ENCODE measurements around the gene ATAD1.
"Not testable (repeated sequence)": the region's sequence is repeated elsewhere in the genome, so short reads cannot be mapped to it uniquely, and the experiment has no call there.

ATAD1 gene

DNA sequence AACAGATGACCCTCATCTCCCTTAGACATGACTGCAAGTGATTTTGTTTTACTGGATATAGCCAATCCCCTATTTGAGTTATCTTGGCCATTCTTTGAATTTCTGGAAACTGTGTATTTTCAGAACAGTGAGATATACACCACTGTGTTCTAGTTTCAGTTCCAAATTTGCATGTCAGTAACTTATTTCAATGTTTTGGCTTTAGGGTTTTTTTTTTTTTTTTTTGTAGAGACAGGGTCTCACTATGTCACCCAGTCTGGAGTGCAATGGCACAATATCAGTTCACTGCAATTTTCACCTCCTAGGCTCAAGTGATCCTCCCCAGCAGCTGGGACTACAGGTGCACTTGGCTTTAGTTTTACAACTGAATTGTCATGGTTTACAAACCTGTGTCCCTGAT, 67.2 kb downstream of the ATAD1 start:
- no peak for DNase-seq

DNA sequence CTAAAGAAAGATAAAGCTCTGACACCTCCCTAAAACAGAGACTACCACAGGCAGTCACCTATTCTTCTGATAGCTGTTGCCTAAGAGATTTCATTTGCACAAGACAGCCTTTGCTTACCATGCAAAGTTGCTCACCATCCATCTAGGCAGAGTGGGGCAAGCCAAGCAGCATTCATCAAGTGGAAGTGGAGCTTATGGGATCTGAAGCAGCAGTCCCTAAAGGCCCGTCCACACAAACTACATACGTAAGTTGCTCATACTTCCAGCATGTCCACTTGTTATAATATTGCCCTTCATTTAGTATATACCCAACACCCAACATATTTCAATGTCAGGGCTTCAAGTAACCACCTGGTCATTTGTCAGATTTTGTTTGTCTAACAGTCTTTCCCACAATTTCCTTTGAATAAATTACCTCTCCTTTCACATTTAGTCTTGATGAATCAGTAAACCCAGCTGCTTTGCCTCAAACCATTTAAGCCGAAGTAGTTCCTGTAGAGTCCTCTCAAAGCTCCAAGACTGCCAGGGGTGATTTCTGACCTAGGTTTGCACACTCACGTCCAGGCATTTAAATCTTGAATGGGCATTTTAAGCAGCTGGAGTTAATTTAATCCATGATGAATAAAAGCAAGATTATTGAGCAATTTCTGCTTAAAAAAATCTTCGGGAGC, 67.9 kb downstream of the ATAD1 start:
- DNase-seq: no peak

DNA sequence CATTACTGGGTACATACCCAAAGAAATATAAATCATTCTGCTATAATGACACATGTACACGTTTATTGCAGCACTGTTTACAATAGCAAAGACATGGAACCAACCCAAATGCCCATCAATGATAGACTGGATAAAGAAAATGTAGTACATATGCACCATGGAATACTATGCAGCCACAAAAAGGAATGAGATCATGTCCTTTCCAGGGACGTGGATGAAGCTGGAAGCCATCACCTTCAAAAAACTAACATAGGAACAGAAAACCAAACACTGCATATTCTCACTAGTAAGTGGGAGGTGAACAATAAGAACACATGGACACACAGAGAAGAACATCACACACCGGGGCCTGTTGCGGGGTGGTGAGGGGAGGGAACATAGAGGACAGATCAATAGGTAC, 69.8 kb downstream of the ATAD1 start:
- not testable (repeated sequence) for DNase-seq

DNA sequence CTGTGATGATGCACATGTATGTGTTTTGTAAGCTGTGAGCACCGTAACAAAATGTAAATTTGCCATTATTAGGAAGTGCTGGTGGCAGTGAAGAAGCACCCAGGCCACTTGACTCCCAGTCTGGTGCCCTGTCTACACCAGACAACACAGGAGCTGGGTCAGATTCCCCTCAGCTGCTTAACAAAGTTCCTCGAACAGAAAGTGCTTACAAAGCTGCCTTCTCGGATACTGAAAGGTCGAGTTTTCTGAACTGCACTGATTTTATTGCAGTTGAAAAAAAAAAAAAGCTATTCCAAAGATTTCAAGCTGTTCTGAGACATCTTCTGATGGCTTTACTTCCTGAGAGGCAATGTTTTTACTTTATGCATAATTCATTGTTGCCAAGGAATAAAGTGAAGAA, 71.1 kb downstream of the ATAD1 start:
- DNase-seq: no peak

DNA sequence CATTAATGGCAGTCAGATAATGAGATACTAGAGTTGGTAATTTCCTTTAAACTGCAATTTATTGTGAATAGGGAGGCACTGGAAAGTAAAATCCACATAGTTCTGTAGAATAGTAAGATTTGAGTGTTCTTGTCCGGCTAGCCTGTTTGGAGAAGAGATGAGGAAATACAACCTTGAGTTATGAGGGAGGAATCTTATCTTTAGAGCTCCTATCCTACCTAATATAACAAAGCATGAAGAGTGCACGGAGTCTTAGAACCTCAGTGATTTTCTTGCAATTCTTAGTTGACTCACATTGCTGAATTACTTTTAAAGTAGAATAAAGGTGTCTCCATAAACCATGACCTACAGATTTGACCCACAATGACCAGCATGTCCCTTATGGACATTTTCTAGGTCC, 73.4 kb downstream of the ATAD1 start:
- DNase-seq: no peak

DNA sequence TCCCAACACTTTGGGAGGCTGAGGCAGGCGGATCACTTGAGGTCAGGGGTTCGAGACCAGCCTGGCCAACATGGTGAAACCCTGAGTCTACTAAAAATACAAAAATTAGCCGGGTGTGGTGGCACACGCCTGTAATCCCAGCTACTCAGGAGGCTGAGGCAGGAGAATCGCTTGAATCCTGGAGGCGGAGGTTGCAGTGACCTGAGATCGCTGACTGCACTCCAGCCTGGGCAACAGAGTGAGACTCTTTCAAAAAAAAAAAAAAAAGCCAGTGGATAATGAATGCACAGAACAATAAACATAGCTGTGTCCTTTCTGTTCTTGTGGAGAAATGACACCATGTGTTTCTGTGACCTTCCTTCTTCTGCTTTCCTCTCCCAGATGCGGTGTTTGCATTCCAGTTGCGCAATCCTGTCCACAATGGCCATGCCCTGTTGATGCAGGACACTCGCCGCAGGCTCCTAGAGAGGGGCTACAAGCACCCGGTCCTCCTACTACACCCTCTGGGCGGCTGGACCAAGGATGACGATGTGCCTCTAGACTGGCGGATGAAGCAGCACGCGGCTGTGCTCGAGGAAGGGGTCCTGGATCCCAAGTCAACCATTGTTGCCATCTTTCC, 74.9 kb downstream of the ATAD1 start:
- not testable (repeated sequence) for DNase-seq

DNA sequence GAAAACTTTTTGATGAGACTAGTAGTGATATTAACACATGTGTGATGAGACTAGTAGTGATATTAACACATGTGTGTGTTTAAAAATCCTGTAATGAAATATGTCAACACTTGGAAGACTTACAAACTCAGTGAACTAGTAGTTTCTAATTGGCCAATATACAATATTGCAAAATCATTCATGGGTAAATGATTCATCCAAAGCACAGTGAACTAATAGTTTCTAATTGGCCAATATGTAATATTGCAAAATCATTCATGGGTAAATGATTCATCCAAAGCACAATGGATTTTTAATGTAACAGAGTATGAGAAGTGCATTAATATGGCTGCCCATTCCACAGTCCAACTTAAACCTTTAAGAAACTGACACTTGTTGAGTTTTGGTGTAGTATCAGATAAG, 77.8 kb downstream of the ATAD1 start:
- no peak for DNase-seq

DNA sequence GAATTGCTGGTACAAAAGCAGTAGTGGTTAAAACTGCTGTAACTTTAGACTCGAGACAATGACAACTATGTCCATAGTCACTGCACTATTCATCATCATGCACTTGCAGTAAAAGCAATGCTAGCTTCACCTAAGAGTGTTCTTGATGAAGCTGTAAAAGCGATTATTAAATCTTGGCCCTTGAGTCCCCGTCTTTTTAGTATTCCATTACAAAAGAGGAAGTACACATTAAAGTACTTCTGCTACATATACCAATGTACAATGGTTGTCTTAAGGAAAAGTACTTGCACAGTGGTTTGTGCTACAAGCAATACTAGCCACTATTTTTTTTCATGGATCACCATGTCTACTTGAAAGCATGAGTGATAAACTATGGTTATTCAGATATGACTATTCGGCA, 78.3 kb downstream of the ATAD1 start:
- no peak for DNase-seq

DNA sequence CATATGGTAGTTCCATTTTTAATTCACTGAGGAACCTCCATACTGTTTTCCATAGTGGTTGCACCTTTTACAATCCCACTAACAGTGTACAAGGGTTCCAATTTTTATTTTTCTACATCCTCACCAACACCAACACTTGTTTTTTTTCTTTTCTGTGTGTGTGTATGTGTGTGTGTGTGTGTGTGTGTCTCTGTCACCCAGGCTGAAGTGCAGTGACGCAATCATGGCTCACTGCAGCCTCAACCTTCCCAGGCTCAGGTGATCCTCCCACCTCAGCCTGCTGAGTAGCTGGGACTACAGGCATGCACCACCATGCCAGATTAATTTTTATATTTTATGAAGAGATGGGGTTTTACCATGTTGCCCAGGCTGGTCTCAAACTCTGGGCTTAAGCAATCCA, 79.8 kb downstream of the ATAD1 start:
- not testable (repeated sequence) for DNase-seq

DNA sequence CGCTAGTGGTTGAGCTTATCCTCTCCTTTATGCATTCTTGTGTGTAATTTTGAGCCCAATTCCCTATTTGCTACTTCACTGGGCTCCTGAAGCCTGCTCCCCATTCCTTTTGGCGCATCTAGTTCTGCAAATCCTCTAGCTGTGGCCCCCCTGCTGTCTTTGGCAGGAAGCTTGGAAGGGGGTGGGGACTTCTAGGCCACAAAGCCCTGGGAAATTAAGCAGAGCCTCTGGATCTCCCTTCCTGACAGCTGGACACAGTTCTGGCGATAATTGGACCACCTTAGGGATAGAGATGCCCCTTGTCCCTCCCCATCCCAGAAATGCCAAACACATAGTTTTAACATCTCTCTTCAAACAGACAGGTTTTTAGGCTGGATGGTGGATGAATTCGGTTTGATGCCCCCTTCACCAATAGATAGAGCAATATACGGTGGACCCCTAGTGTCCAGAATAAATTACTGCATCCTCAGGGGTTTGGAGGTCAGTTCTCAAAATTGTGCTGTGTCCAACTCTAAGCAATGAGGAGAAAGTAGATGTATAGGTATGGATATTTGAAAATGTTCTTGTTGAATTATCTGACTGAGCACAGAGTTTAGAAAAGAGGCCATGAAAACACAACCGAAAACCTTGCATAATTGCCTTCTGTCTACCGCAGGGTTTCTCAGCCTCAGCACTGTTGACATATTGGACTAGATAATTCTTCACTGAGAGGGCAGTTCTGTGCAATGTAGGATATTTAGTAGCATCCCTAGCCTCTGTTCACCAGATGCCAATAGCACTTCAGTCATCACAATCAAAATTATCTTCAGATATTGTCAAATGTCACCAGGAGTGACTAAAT, 82.8 kb downstream of the ATAD1 start:
- no peak for DNase-seq

DNA sequence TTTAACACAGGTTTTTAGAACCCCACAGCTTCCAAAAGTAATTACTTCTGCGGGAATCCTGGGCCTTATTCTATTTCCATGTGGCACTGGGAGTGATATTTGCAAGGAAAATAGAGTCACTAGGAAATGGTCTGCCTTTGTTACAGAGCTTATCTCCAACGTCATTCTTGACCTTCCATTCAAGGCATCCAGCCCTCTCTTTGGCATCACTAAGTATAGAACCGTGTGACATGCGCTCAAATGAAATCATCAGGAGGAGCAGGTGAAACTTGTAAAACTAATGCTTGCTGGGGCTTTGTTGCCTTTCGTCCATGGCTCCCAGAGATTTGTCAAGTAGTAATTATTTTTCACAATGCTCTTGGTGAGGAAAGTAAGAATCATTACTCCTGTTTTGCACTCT, 84.9 kb downstream of the ATAD1 start:
- no peak for DNase-seq

DNA sequence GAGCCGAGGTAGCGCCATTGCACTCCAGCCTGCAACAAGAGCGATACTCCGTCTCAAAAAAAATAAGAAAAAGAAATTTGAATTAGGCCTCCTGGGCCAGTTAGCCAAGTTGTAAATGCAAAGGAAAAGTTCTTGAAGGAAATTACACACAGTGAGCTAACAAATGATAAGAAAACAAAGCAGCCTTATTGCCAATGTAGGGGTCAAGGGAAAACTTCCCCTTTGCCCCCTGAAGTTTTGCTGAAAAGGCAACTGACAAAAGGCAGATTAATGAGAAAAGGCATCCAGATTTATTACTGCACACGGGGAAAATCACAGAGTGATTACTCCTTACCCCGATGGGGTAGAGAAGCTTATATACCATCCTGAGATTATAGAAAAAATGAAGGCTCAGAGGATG, 88.1 kb downstream of the ATAD1 start:
- DNase-seq: no peak

DNA sequence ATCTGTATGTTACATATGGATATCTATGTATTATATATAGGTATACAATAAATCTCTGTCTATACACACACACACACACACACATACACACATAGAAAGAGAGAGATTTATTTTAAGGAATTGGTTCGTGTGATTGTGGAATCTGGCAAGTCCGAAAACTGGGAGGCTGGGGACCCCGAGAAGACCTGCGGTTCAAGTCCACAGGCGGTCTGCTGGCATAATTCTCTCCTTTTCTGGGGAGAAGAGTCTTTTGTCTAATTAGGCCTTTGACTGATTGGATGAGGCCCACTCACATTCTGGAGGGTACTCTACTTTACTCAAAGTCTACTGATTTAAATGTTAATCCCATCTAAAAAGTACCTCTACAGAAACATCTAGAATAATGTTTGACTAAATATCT, 93.2 kb downstream of the ATAD1 start:
- DNase-seq: no peak

DNA sequence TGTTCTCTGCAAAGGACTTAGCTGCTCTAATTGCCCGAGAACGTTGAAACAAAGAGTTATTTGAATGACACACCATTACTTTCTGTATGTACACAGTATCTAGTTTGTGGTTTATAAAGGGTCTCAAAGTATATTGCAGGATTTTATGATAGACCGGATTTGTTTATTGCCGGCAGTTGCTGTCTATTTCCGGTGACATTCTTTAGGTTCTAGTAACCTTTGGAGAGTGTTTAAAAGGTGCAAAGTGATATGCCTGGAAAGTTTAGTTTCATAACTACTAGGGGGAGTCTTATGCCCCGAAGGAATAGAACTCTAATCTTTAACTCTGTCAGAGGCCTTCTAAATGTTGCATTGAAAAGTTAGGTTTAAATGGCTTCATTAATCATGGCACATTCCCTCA, 94.5 kb downstream of the ATAD1 start:
- no peak for DNase-seq

DNA sequence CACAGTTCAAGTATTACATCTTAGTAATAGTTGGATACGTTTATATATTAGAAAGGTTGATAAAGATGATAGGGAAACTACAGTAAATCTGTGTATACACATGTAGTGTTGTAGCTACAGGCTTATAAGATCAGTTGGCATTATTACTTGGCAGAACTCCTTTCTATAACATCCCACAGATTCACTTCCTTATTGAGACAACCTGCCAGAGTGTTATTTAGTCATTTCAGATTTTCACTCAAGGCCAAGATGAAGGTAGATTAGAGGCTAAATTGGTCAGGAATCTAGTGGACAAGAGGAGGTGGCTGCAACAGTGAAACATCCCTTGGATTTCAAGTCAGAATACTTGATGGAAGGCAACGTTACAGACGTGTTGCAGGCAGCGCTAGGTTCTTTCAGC, 95.3 kb downstream of the ATAD1 start:
- DNase-seq: no peak

DNA sequence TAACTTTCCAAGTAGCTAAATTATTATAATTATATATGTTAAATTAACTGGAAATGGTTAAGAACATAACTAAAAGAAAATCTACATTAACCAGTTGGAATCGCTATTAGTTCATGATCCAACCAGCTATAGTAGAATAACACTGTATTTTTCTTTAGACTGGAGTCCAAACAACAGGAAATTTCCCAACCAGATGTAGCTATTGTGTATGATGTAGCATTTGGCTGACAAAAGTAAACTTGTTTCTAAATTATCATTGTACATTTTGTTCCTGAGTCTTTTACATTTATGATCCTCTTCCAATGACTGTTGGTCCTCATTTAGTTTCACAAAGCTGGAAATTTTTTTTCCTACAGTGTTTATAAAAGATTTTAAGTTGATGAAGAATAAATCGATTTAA, 96.2 kb downstream of the ATAD1 start:
- DNase-seq: no peak

DNA sequence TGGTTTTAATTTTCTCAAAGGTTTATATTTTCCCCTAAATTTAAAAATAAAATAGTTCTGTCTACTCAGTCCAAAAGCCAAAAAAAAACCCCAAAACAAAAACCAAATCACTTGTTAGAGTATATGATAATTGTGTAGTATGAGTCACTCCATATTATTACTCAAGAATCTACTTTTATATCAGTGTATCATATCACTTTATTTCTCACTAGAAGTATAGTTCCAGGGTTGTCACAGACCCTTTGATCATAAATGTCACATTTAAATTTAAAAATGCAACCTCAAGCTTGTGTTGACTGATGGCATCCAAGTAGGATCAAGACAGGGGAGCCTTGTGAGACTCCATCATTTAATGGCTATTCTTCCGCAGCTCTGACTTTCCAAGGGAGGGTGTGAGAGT, 97.4 kb downstream of the ATAD1 start:
- DNase-seq: no peak

DNA sequence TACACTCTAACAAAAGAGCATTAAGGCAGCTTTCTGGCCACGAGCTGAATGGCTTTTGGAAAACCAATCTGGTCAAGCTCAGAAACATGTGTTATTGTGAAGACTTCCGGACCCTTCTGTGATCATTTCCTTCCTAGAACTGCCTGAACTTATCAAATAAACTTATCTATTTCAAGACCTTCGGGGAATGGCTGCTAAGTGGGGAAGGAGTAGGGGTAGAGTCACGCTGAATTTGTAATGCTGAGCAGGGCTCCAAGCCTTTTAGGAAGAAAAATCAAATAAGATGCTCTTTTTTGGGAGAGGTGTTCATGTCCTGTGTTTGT, 101.7 kb downstream of the ATAD1 start:
- DNase-seq: no peak

DNA sequence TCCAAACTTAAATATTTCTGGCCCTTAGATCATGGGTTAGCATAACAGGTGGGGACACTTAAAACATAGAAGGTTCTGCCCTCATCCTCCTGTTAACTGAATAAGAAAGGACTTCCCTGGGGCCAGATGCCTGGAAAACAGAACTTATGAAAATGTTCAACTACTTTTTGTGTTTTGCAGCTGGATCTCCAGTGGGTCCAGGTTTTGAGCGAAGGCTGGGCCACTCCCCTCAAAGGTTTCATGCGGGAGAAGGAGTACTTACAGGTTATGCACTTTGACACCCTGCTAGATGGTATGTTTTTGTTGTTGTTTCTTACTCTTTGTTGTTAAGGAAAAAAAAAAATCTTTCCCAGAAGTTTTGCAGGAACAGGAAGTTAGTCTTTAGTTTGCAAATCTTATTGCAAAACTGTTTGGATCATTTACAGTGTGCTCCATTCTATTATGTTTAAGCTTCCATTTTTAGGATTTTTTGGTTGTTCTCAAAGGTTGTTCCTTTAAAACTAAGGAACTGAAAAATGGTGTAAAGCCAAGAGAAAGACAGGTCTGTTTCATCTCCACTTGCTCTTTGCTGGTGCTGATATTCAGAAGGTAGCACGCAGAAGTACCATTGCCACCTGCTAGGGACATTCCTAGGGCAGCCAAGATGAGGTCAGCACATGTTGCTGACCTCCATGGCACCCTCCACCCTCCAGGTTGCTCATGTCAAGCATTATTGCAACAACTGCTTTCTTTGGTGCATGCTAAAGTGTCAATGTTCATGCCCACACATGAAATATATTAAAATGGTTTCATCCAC, 102.3 kb downstream of the ATAD1 start:
- no peak for DNase-seq

DNA sequence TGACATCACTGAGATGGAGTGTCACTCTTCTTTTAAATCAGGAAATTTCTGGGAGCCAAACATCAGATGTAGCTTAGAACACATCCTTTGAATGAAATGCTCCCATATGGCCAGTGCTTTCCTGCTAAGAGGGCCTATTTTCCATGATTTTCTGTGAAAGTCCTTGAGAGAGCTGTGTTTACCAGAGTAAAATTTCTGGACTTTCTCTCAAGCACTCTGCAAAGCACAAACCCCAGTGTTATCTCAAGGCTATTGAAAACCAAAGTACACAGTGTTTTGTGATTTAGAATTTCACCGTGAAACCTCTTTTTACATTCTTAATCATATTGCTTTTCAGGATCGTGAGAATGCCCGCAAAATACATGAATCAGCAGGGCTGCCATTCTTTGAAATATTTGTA, 104.3 kb downstream of the ATAD1 start:
- no peak for DNase-seq

DNA sequence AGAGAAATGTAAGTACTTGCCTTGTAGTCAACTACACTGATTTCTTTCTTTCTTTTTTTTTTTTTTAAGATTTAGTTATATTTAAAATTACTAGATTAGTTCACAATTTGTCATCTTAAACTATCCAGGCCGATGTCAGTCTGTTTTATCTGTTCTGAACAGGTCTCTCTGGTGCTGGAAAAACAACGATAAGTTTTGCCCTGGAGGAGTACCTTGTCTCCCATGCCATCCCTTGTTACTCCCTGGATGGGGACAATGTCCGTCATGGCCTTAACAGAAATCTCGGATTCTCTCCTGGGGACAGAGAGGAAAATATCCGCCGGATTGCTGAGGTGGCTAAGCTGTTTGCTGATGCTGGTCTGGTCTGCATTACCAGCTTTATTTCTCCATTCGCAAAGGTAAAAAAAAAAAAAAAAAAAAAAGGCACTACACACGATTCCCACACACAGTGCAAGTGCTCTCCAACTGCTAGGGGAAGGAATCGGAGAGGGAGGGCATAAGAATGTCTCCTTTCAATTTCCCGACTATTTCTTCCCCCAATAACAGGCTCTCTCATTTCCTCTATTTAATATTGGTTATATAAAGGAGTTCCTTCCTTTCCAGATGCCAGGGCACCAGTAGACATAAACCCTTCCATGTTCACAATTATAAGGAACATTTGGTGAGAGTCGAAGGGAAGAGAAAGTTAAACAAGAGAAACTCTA, 105.0 kb downstream of the ATAD1 start:
- DNase-seq: no peak

DNA sequence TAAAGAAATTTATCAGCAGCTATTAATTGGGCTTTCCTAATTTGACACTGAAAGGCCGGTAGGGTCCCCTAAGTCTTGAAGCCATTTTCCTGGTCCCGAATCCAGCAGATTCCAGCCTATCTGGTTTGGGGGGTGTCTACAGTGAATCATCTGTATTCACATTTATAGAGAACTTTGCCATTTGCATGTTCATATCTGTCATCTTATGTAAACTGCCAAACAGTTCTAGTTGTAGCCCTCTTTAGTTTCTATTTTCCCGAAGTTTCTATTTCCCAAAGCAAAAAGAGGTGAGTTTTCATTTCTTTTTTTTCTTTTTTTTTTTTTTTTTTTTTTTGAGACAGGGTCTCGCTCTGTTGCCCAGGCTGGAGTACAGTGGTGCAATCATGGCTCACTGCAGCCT, 110.8 kb downstream of the ATAD1 start:
- DNase-seq: no peak

DNA sequence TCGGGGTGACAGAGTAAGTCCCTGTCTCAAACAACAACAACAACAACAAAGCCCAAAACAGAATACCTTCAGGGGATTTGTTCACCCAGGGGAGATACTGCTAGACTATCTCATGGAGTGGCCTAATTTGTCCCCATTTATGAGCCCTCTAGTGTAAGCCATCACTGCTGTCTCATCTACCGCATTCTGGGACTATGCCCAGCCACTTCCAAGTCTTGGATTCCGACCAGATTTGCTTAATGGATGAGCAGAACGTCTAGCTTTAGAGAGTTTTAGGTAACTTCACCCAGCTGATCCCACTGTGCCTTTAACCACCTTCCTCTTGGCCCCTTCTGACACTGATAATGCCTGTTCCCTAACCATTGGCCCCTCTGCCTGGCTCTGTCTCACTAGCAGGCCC, 111.3 kb downstream of the ATAD1 start:
- DNase-seq: no peak

Measured in activated CD4-positive, CD25-positive, alpha-beta regulatory T cell (primary cell).